Stimulated activated CD4-positive, alpha-beta T cell treated with anti-CD3 and anti-CD28 coated beads, Interleukin-15, amount 100 ng/mL, for 1 hour (primary cell): ENCODE results near the gene NOTCH2.
"Not testable (repeated sequence)": the region's sequence is repeated elsewhere in the genome, so short reads cannot be mapped to it uniquely, and the experiment has no call there.

Experiments
- DNase-seq, 2 donors: peaks; one replicate each; pipeline ENCODE4 v3.0.0-alpha.2; 2020; ENCODE audit warnings: low read depth in 1 of 2, low spot score in 1 of 2

NOTCH2 gene

GRCh38 chr1:119975582-119976254 is 93.7 kb downstream of the NOTCH2 start:
- DNase-seq, result not testable (repeated sequence)

- DNase-seq, result no peak
Observed at GRCh38 chr1:119975006-119975405, 94.5 kb downstream of the NOTCH2 start.

GRCh38 chr1:119974013-119974412 is 95.4 kb downstream of the NOTCH2 start:
- no peak for DNase-seq

- DNase-seq, result no peak
Observed at GRCh38 chr1:119971710-119972570, 97.5 kb downstream of the NOTCH2 start.

- DNase-seq, result no peak
Observed at GRCh38 chr1:119968601-119969000, 100.9 kb downstream of the NOTCH2 start.

- peak; percentile 44 to 65 for DNase-seq
Observed at GRCh38 chr1:119968068-119968492, 101.4 kb downstream of the NOTCH2 start.

GRCh38 chr1:119966681-119967080 is 102.8 kb downstream of the NOTCH2 start:
- DNase-seq, result no peak

- no peak for DNase-seq
Observed at GRCh38 chr1:119966020-119966419, 103.4 kb downstream of the NOTCH2 start.

- DNase-seq, result no peak
Observed at GRCh38 chr1:119964673-119965363, 104.6 kb downstream of the NOTCH2 start.

- DNase-seq, result no peak
Observed at GRCh38 chr1:119962296-119962968, 107.0 kb downstream of the NOTCH2 start.

- no peak for DNase-seq
Observed at GRCh38 chr1:119960501-119960900, 109.0 kb downstream of the NOTCH2 start.

- no peak for DNase-seq
Observed at GRCh38 chr1:119959268-119960220, 109.9 kb downstream of the NOTCH2 start.

GRCh38 chr1:119958223-119958622 is 111.2 kb downstream of the NOTCH2 start:
- no peak for DNase-seq

GRCh38 chr1:119956306-119956705 is 113.2 kb downstream of the NOTCH2 start:
- DNase-seq, result no peak

GRCh38 chr1:119954476-119955422 is 114.7 kb downstream of the NOTCH2 start:
- no peak for DNase-seq

GRCh38 chr1:119953266-119953998 is 116.0 kb downstream of the NOTCH2 start:
- no peak for DNase-seq

- no peak for DNase-seq
Observed at GRCh38 chr1:119952496-119952895, 117.0 kb downstream of the NOTCH2 start.
